DOHH2 (cell line): Measurements from ENCODE around the gene RMI2.

Experiments used
- H3F3A ChIP-seq: fragments of 200-600 bp; sonication (generic), shearing (Covaris generic); 2 replicates; pipeline ENCODE4 v1.6.0; 2016; ENCODE audit warnings: antibody characterized with exemption, mild to moderate bottlenecking; ENCODE audit not compliant: control insufficient read depth, insufficient read depth
- H3K27ac ChIP-seq: fragments of 200-600 bp; sonication (generic); 2 replicates; pipeline ENCODE4 v1.5.1; 2014; ENCODE audit warnings: low read depth, mild to moderate bottlenecking, low read length, moderate library complexity
- H3K27me3 ChIP-seq: fragments of 200-600 bp; sonication (generic); 2 replicates; pipeline ENCODE4 v1.6.1; 2014; ENCODE audit warnings: mild to moderate bottlenecking, low read length, mixed read lengths; ENCODE audit not compliant: control insufficient read depth
- H3K36me3 ChIP-seq: fragments of 200-600 bp; sonication (generic); 2 replicates; pipeline ENCODE4 v1.6.1; 2014; ENCODE audit warnings: mild to moderate bottlenecking, low read length, moderate library complexity, mixed read lengths; ENCODE audit not compliant: control insufficient read depth
- H3K4me1 ChIP-seq: fragments of 200-600 bp; sonication (generic); 2 replicates; pipeline ENCODE4 v1.6.1; 2014; ENCODE audit warnings: mild to moderate bottlenecking, low read length, mixed read lengths; ENCODE audit not compliant: control insufficient read depth
- H3K4me2 ChIP-seq: fragments of 200-600 bp; sonication (generic); 2 replicates; pipeline ENCODE4 v1.6.0; 2014; ENCODE audit warnings: mild to moderate bottlenecking, low read length, moderate library complexity
- H3K4me3 ChIP-seq: fragments of 200-600 bp; sonication (generic); 2 replicates; pipeline ENCODE4 v1.5.1; 2014; ENCODE audit warnings: mild to moderate bottlenecking, low read length, mixed read lengths
- H3K79me2 ChIP-seq: fragments of 200-600 bp; sonication (generic); 2 replicates; pipeline ENCODE4 v1.6.1; 2014; ENCODE audit warnings: mild to moderate bottlenecking, low read length, mixed read lengths; ENCODE audit not compliant: control insufficient read depth
- H3K9me2 ChIP-seq: fragments of 200-600 bp; sonication (generic); replicated peaks from 2 replicates; pipeline ENCODE4 v1.6.1; 2014; ENCODE audit warnings: mild to moderate bottlenecking, low read length, mixed read lengths; ENCODE audit not compliant: control insufficient read depth
- H3K9me3 ChIP-seq: fragments of 200-600 bp; sonication (generic); 2 replicates; pipeline ENCODE4 v1.6.1; 2014; ENCODE audit warnings: antibody characterized with exemption, low read length, mixed read lengths; ENCODE audit not compliant: control insufficient read depth, insufficient read depth
- H4K20me1 ChIP-seq: fragments of 200-600 bp; sonication (generic); 2 replicates; pipeline ENCODE4 v1.6.0; 2014; ENCODE audit warnings: low read depth, mild to moderate bottlenecking, antibody characterized with exemption, low read length, moderate library complexity; ENCODE audit not compliant: control insufficient read depth, insufficient read depth
- EZH2phosphoT487 ChIP-seq: fragments of 200-600 bp; sonication (generic); IDR thresholded peaks from 2 replicates; pipeline ENCODE4 v1.6.1; 2017; ENCODE audit warnings: borderline replicate concordance, mild to moderate bottlenecking, antibody characterized with exemption, low read length, moderate library complexity, mixed read lengths
- TF ChIP-seq, protein P1 (sequence below): fragments of 200-600 bp; sonication (generic); IDR thresholded peaks from one replicate; pipeline ENCODE4 v1.5.1; 2014; ENCODE audit warnings: antibody characterized with exemption, mild to moderate bottlenecking, low read depth, low read length; ENCODE audit not compliant: poor library complexity, severe bottlenecking

RMI2 gene

DNA sequence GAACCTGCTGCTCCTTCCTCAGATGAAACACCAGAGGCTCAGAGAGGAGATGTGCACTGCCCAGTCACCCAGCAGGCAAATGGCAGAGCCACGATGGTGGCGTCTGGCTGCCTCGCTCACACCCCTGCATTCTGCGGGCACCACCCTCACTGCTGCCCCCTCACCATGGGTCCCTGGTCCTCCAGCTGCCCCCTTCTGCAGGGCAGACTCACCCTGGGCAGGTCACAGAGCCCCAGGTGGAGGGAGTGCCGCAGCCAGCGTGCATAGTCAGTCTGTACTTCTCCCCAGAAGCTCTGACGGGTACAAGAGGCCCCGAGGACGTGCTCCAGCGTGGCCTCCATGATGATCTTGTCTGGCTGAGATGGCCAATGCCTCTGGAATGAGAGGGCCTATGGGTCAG is 52.9 kb downstream of the RMI2 start:
- TF ChIP-seq EZH2phosphoT487, result no peak
- TF ChIP-seq, protein P1, sequence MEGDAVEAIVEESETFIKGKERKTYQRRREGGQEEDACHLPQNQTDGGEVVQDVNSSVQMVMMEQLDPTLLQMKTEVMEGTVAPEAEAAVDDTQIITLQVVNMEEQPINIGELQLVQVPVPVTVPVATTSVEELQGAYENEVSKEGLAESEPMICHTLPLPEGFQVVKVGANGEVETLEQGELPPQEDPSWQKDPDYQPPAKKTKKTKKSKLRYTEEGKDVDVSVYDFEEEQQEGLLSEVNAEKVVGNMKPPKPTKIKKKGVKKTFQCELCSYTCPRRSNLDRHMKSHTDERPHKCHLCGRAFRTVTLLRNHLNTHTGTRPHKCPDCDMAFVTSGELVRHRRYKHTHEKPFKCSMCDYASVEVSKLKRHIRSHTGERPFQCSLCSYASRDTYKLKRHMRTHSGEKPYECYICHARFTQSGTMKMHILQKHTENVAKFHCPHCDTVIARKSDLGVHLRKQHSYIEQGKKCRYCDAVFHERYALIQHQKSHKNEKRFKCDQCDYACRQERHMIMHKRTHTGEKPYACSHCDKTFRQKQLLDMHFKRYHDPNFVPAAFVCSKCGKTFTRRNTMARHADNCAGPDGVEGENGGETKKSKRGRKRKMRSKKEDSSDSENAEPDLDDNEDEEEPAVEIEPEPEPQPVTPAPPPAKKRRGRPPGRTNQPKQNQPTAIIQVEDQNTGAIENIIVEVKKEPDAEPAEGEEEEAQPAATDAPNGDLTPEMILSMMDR, result no peak
- H3K9me3 ChIP-seq, result no peaks in the 10 kb centered on the region
- no peaks in the 10 kb centered on the region for H3K36me3 ChIP-seq
- peaks cover 3% of the 10 kb centered on the region; the same call in 1 of the 2 replicates for H3K27me3 ChIP-seq
- H3K27ac ChIP-seq, result no peak overlapping the region
- H3K4me1 ChIP-seq, result peaks cover 4% of the 10 kb centered on the region; the same call in 1 of the 2 replicates
- no peaks in the 10 kb centered on the region for H3K9me2 ChIP-seq
- no peaks in the 10 kb centered on the region for H3K79me2 ChIP-seq
- no peaks in the 10 kb centered on the region for H3F3A ChIP-seq
- no peak overlapping the region for H3K4me3 ChIP-seq
- H3K4me2 ChIP-seq, result no peak overlapping the region
- H4K20me1 ChIP-seq, result no peaks in the 10 kb centered on the region

DNA sequence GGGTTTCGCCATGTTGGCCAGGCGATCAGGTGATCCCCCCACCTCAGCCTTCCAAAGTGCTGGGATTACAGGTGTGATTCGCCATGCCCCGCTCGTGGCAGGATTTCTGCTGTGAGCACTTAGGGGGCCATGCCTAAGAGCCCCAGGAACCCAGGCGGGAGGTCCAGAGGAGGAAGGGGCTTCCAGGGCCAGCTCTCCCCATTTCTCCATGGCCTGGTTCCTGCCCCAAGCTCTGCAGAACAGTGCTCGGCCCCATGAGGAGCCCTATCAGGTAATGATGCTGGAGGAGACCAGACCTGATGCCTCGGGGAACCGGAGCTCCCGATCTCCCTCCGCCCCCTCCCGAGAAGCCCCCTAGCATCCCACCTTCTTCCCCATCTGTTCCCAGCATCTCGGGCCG is 53.6 kb downstream of the RMI2 start:
- Histone ChIP-seq H3K36me3 (no peaks in the 10 kb centered on the region), H3K27me3 (peaks cover 3% of the 10 kb centered on the region; the same call in 1 of the 2 replicates), H3K9me2 (no peaks in the 10 kb centered on the region), H3K79me2 (no peaks in the 10 kb centered on the region), H4K20me1 (no peaks in the 10 kb centered on the region), H3K4me3 (no peak overlapping the region), H3K4me1 (peaks cover 4% of the 10 kb centered on the region; the same call in 1 of the 2 replicates), H3K27ac (no peak overlapping the region), H3K9me3 (no peaks in the 10 kb centered on the region), H3K4me2 (no peak overlapping the region), H3F3A (no peaks in the 10 kb centered on the region)
- TF ChIP-seq, protein P1, result no peak
- TF ChIP-seq EZH2phosphoT487, result no peak

DNA sequence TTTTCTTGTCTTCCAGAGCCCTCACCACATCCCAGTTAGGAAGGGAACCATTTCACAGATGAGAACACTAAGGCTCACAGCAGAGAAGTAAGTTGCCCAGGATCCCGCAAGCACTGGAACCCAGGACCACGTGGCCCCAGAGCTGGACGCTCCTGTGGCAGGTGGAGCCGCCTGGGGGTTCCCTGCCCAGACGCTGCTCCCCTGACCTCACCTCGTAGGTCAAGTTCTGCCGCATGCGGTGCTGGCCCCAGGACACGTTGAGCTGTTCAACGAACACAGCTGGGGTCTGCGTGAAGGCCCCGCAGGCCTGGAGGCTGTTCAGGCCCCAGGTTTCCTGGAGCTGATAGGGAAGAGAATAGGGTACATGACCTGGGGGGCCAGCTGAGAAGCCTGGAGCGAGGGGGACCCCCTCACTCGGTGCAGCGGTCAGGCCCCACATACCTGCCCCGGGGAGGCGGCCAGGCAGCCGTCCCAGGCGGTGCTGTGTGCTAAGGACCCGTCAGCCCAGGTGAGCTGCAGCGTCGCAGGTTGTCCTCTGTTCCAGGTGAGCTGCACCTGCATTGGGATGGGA is 54.1 kb downstream of the RMI2 start:
- Histone ChIP-seq H3K27ac (no peak overlapping the region), H4K20me1 (no peaks in the 10 kb centered on the region), H3K4me3 (no peak overlapping the region), H3K36me3 (no peaks in the 10 kb centered on the region), H3F3A (no peaks in the 10 kb centered on the region), H3K79me2 (no peaks in the 10 kb centered on the region), H3K27me3 (peaks cover 6% of the 10 kb centered on the region; the same call in 1 of the 2 replicates), H3K9me2 (no peaks in the 10 kb centered on the region), H3K9me3 (no peaks in the 10 kb centered on the region), H3K4me2 (no peak overlapping the region), H3K4me1 (peaks cover 4% of the 10 kb centered on the region; the same call in 1 of the 2 replicates)
- TF ChIP-seq EZH2phosphoT487, result no peak
- TF ChIP-seq, protein P1, result no peak
